ENCODE measurements around the gene PIGT. TPM values are rescaled to one million over a fixed set of nuclear protein-coding genes. Genes with fewer than 3 reads are reported as not detected.

Gene PIGT
- total and polyA plus RNA-seq, 2 donors (not counting 1 experiment from before 2014, with no cell fraction given): 25.8 to 53.9 TPM

- H3K4me1 ChIP-seq (ENCODE audit: control insufficient read depth, extremely low read depth, insufficient read depth, low read length): no peaks in the 10 kb centered on the region
- peaks cover 34% of the 10 kb centered on the region for H3K27me3 ChIP-seq (ENCODE audit: control insufficient read depth, insufficient read depth, low read length)
- TF ChIP-seq CTCF (conservative IDR thresholded peaks at IDR 0.05 in 1 of 2, IDR thresholded peaks at IDR 0.05 in 1 of 2; ENCODE audit: low read depth in 1 of 2, low read length in 2 of 2) (no peak), EZH2 (IDR thresholded peaks at IDR 0.05; ENCODE audit: low read length, missing control alignments) (no peak)
- H4K20me1 ChIP-seq (ENCODE audit: control insufficient read depth, extremely low read depth, insufficient read depth, low read length): no peaks in the 10 kb centered on the region
- no peaks in the 10 kb centered on the region for H3K9me3 ChIP-seq (ENCODE audit: control insufficient read depth, insufficient read depth, low read depth, low read length)
- no peaks in the 10 kb centered on the region for H3K36me3 ChIP-seq (ENCODE audit: control insufficient read depth, insufficient read depth, low read length)
- H3K79me2 ChIP-seq (ENCODE audit: control insufficient read depth, insufficient read depth, low read length): no peaks in the 10 kb centered on the region
- H3K4me2 ChIP-seq (ENCODE audit: extremely low read depth, insufficient read depth, low read length): no peak overlapping the region
- H2AFZ ChIP-seq (ENCODE audit: low read length): no peak overlapping the region
- H3K9ac ChIP-seq (ENCODE audit: insufficient read depth, low read length): no peak overlapping the region
- H3K4me3 ChIP-seq (replicated peaks in 1 of 4; ENCODE audit: control extremely low read depth in 1 of 4, insufficient read depth in 1 of 4, low read depth in 3 of 4, low read length in 4 of 4): no peak overlapping the region
- no peak overlapping the region for H3K27ac ChIP-seq (ENCODE audit: insufficient read depth, low read length)
- no peak for DNase-seq (ENCODE audit: low read depth in 2 of 2)
These were observed 51.9 kb downstream of the PIGT start for GRCh38 chr20:45467861-45468260.

GRCh38 chr20:45469336-45470261, 53.7 kb downstream of the PIGT start, which contains the start of gene WFDC2:
TSS of gene WFDC2 (plus strand) at chr20:45469753. CDS start at chr20:45469782, 29 bp downstream.
- Histone ChIP-seq H3K27me3 (ENCODE audit: control insufficient read depth, insufficient read depth, low read length) (peaks cover 34% of the 10 kb centered on the region), H4K20me1 (ENCODE audit: control insufficient read depth, extremely low read depth, insufficient read depth, low read length) (no peaks in the 10 kb centered on the region), H3K4me1 (ENCODE audit: control insufficient read depth, extremely low read depth, insufficient read depth, low read length) (no peaks in the 10 kb centered on the region), H3K27ac (ENCODE audit: insufficient read depth, low read length) (no peak within 1 kb of the TSS), H3K9me3 (ENCODE audit: control insufficient read depth, insufficient read depth, low read depth, low read length) (no peaks in the 10 kb centered on the region), H3K79me2 (ENCODE audit: control insufficient read depth, insufficient read depth, low read length) (no peaks in the 10 kb centered on the region), H3K36me3 (ENCODE audit: control insufficient read depth, insufficient read depth, low read length) (no peaks in the 10 kb centered on the region), H3K4me2 (ENCODE audit: extremely low read depth, insufficient read depth, low read length) (peak within 1 kb of the TSS; percentile 44), H3K9ac (ENCODE audit: insufficient read depth, low read length) (no peak within 1 kb of the TSS), H3K4me3 (replicated peaks in 1 of 4; ENCODE audit: control extremely low read depth in 1 of 4, insufficient read depth in 1 of 4, low read depth in 3 of 4, low read length in 4 of 4) (peak within 1 kb of the TSS in 3 of 4 experiments; percentile 10 to 43 (median 12)), H2AFZ (ENCODE audit: low read length) (no peak within 1 kb of the TSS)
- TF ChIP-seq CTCF (conservative IDR thresholded peaks at IDR 0.05 in 1 of 2, IDR thresholded peaks at IDR 0.05 in 1 of 2; ENCODE audit: low read depth in 1 of 2, low read length in 2 of 2) (no peak), EZH2 (IDR thresholded peaks at IDR 0.05; ENCODE audit: low read length, missing control alignments) (no peak)
- DNase-seq (ENCODE audit: low read depth in 2 of 2): no peak

DNA sequence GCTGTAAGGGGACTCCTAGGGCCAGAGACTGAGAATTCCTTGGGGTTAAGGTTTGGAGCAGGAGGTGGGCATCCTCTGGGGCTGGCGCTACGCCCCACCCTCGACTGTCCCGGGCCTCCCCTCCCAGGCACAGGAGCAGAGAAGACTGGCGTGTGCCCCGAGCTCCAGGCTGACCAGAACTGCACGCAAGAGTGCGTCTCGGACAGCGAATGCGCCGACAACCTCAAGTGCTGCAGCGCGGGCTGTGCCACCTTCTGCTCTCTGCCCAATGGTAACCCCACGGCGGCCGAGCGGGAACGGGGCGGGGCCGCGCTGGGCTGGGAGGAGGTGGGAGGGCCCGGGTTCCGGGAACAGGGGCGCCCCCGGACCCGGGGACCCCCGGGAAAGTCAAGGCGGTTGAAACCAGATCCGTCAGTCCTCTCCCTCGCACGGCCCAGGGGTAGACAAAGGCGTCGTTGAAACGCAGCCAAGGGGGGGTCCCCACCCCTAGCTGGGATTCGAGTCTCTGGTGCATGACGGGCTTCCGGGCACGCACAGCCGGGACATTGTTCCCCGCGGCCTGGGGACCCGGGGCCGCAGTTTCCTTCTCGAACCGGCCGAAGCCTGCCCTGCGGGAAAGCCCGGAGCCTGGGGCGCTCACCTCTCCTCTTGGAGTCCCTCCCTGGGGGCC, 54.5 kb downstream of the PIGT start:
- peak overlapping the region in 3 of 4 experiments; percentile 10 to 43 (median 12) for H3K4me3 ChIP-seq (replicated peaks in 1 of 4; ENCODE audit: control extremely low read depth in 1 of 4, insufficient read depth in 1 of 4, low read depth in 3 of 4, low read length in 4 of 4)
- no peaks in the 10 kb centered on the region for H4K20me1 ChIP-seq (ENCODE audit: control insufficient read depth, extremely low read depth, insufficient read depth, low read length)
- no peaks in the 10 kb centered on the region for H3K79me2 ChIP-seq (ENCODE audit: control insufficient read depth, insufficient read depth, low read length)
- peak overlapping the region; percentile 44 for H3K4me2 ChIP-seq (ENCODE audit: extremely low read depth, insufficient read depth, low read length)
- TF ChIP-seq EZH2 (IDR thresholded peaks at IDR 0.05; ENCODE audit: low read length, missing control alignments) (peak; percentile 51), CTCF (conservative IDR thresholded peaks at IDR 0.05 in 1 of 2, IDR thresholded peaks at IDR 0.05 in 1 of 2; ENCODE audit: low read depth in 1 of 2, low read length in 2 of 2) (no peak)
- H2AFZ ChIP-seq (ENCODE audit: low read length): no peak overlapping the region
- H3K9ac ChIP-seq (ENCODE audit: insufficient read depth, low read length): no peak overlapping the region
- DNase-seq (ENCODE audit: low read depth in 2 of 2): peak in 1 of 2 donors; percentile 5
- no peak overlapping the region for H3K27ac ChIP-seq (ENCODE audit: insufficient read depth, low read length)
- no peaks in the 10 kb centered on the region for H3K4me1 ChIP-seq (ENCODE audit: control insufficient read depth, extremely low read depth, insufficient read depth, low read length)
- no peaks in the 10 kb centered on the region for H3K9me3 ChIP-seq (ENCODE audit: control insufficient read depth, insufficient read depth, low read depth, low read length)
- peaks cover 34% of the 10 kb centered on the region for H3K27me3 ChIP-seq (ENCODE audit: control insufficient read depth, insufficient read depth, low read length)
- H3K36me3 ChIP-seq (ENCODE audit: control insufficient read depth, insufficient read depth, low read length): no peaks in the 10 kb centered on the region

Data from fibroblast of lung (primary cell).